NCI-H187 treated with DMSO at 0.1 percent for 48 hours (cell line): ENCODE results near the gene ABI1.

Source experiments
- DNase-seq: peaks from one replicate; lab custom pipeline; 2025; lab: John Stamatoyannopoulos, UW

Gene ABI1

DNA sequence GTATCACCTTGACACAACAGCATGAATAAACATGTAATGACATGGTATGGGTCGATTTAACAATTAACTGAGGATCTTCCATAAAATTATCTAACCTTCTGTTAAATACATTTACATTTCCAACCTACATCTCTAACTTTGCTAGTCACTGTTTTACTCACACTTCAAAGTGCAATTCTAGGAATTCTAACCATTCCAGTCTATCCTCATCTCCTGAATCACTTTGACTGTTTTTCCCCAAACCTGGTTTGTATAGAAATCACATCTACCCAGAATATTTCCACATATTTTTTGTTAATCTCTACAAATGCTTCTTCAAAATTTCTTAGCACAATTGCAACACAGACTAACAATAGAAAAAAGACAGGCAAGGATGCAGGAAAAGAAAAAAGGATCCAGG lies 6.2 kb downstream of the ABI1 start:
- DNase-seq = no peak

DNA sequence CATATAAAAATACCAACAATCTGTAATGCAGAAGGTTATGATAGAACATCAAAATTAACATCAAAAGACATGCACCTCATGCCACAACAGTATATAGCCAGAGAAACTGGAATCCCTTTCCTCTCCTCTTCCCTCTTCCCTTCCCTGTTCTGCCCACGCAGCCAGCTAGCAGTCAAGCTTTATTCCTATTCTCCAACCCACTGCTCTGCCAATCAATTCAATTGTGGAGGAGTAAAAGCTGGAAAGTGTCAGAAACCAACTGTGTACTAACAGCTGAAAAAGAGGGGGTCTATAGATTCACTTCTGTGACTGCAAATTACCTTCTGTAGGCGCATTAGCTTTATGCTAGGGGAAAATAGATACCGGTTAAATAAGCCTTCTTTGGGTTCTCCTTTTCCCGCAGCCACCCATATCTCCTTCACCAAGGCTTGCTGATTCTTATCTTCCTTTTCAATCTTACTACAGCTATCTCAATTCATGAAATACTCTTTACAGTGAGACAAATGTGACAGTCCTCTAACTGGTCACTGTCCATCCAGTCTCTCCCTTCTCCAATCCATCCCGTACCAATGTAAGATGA lies 16.3 kb downstream of the ABI1 start:
- DNase-seq = no peak

DNA sequence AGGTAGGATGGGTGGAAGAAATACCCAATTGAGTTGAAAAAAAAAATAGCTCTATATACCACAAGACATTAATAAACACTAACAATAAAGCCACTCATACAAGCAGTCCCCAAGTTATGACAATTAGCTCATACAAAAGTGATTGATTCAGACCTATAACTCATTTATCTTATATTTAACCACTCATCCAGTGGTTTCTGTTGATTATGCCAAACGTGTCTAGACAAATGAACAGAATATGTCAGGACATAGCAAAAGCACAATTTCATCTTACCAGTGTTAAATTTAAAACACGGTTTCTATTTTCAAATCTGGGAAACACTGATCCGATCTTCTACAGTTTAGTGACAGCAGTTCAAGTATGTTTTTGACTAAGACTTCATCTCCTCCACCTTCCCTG lies 17.0 kb downstream of the ABI1 start:
- no peak for DNase-seq

DNA sequence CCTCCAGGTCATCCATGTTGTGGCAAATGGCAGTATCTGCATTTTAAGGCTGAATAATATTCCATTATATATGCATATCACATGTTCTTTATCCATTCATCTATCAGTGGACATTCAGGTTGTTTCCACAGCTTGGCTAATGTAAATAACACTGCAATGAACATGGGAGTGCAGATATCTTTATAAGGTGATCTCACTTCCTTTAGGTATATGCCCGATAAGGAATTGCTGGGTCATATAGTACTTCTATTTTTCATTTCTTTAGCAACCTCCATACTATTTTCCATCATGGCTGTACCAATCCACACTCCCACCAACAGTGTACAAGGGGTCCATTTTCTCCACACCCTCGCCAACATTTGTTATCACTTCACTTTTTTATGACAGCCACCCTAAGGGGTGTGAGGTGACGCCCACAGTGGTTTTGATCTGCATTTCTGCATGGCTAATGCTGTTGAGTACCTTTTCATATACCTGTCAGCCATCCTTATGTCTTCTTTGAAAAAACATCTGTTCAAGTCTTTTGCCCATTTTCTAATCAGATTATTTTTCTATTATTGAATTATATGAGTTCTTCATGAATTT lies 18.9 kb downstream of the ABI1 start:
- no peak for DNase-seq

GRCh38 chr10:26840938-26841732 lies 19.6 kb downstream of the ABI1 start:
- DNase-seq = no peak

- peak; percentile 15 for DNase-seq
These were observed 20.7 kb downstream of the ABI1 start for GRCh38 chr10:26839966-26840627.

DNA sequence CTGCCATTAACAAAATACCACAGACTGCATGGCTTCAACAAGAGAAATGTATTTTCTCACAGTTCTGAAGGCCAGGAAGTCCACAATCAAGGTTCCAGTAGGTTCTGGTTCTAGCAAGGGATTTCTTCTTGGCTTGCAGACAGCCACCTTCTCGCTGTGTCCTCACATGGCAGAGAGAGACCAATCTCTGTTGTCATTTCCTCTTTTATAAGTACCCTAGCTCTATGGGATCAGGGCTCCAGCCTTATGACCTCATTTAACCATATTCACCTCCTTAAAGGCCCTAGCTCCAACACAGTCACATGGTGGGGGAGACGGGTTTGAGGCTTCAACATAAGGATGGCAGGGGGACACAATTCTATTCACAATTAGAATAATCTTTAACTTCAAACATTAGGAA lies 23.6 kb downstream of the ABI1 start:
- no peak for DNase-seq

GRCh38 chr10:26835025-26835424 lies 25.7 kb downstream of the ABI1 start:
- DNase-seq = no peak

- no peak for DNase-seq
These were observed 27.8 kb downstream of the ABI1 start for GRCh38 chr10:26832960-26833359.

DNA sequence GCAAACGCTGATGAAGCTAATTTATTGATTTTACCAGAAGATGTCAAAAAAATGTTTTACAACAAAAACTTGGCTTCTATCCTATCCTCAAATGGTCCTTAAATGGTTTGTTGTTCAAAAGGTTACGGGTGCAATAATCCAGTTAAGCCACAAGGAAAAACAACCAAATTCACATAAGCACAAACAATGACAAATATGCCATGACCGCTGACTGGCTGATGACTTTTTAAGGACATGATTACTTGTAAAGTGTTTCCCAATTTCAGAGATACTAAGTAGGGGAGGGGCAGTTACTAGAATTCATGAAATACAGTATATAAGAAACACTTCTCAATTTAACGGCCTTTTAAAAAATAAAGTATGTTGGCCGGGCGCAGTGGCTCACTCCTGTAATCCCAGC lies 28.8 kb downstream of the ABI1 start:
- DNase-seq = no peak

DNA sequence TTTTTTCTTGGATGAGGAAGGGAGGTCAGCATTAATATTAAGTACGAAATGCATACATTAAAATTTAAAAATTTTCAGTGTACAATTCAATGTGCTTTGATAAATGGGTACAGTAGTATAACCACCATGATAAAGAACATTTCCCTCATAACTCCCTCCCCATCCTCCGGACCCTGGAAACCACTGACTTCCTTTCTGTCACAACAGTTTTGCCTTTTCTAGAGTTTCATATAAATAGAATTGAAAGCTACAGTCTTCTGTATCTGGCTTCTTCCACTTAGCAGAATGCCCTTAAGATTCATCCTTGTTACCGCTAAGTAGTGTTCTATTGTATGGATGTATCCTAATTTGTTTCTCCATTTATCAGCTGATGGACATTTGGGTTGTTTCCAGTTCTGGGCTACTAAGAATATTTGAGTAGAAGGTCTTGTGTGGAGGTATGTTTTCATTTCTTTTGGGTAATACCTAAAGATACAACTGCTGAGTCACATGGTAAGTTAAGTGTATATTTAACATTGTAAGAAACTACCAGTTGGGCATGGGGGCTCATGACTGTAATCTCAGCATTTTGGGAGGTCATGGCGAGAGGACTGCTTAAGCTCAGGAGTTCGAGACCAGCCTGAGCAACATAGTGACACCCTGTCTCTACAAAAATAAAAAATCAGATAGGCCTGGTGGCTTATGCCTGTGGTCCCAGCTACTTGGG lies 30.8 kb downstream of the ABI1 start:
- no peak for DNase-seq

DNA sequence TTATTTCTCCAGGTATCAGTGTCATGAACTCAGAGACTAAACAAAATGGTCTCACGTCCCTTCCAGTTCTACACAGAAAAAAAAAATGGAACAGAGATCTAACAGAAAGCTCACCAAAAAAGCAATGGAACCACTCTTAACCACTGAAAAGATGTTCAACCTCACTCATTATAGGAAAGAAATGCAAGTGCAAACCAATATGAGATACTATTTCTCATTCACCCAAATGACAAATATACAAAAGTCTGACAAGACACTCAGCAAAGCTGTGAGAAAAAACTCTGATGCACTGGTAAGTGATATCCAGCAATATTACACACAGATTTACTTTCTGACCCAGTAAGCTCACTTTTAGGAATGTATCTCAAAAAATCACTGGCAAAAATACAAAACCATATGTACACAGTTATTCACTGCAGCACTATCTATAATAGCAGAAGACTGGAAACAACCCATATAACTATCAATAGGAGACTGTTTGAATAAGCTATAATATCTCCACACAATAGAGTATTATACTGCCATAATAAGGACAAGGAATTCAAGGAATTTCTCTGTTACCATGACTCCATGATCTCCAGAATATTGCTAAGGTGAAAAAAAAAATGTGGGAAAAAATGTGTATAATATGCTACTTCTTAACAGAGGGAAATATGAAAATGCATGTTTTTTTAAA lies 36.6 kb downstream of the ABI1 start:
- no peak for DNase-seq

DNA sequence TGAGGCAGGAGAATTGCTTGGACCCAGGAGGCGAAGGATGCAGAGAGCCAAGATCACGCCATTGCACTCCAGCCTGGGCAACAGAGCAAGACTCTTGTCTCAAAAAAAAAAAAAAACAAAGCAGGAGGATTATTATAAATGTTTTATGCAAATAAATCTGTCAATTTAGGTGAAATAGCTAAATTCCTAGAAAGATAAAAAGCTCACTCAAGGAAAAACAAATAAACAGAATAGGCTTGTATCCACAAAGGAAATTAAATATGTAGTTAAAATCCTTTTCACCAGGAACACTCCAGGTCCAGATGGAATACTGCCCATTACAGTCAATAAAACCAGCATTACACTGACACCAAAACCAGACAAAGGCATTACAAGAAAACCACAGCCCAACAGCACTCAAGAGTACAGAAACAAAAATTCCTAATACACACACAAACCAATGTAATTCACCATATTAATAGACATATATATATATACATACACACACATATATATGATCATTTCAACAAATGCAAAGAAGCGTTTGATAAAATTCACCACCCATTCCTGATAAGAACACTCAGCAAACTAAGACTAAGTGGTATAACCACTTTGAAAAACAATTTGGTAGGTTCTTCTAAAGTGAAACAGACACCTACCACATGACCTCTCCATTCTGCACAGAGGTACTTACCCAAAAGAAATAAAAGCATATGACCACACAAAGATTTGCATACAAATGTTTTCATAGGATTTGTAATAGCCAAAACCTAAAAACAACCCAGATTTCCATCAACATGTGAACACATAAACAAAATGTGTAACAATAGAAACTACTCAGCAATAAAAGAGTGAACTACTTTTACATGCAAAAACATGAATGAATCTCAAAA lies 38.8 kb downstream of the ABI1 start:
- DNase-seq = no peak

GRCh38 chr10:26815500-26815899 lies 45.3 kb downstream of the ABI1 start:
- DNase-seq = no peak

DNA sequence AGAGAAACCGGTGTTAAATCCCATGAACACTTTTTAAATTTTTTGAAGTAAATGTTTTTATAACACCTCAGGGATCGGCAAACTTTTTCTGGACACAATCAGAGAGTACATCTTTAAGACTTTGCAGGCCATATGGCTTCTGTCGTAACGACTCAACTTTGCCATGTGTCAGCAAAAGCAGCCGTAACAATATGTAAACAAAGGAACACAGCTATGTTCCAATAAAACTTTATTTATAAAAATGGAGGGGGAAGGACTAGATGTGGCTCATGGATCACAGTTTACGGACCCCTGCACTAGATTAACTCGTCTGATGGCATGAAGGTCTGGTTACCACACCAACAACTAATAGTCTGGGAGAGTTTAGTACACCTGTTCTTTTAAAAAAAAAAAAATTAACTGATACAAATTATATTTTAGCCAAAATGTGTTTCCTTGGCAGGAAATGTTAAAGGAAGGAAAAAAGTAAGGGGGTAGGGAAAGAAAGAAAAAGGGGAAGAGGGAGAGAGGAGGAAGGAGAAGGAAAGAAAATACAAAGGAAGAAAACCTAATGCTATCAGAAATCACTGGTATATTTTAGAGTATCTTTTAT lies 50.2 kb downstream of the ABI1 start:
- no peak for DNase-seq

DNA sequence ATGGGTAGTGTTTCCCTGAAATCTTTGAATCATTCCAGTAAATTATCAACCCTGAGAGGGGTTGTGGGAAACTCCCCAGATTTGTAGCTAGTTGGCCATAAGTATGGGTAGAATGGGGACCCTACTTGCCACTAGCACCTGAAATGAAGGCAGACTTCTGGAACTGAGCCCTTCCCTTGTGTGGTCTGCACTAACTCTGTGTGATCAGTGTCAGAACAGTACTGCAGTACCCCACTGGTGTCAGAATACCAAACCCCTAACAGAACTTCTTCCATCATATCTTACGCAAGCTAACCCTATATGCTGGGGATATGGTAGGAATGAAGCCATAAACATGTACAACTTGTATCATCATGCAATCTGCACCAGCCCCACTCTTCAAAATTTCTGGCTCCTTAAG lies 50.8 kb downstream of the ABI1 start:
- DNase-seq = no peak

GRCh38 chr10:26807532-26807931 lies 53.2 kb downstream of the ABI1 start:
- DNase-seq = no peak

DNA sequence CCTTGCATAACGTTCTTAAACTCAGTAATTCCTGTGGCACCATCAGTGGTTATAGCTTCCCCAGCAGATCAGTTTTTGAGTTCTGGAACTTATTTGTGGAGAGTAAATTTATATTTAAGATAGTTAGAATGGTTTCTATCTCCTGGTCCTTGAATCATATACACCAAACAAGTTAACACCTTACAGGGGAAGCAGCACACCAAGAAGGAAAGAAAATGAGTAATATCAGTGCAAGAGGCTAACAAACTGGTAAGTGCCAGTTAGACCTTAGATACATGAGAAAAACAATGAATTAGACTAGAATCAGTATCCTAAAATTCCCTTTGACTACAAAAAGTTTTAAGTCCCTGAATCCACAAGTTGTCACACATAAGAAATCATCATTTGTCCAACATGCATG lies 54.2 kb downstream of the ABI1 start:
- no peak for DNase-seq

DNA sequence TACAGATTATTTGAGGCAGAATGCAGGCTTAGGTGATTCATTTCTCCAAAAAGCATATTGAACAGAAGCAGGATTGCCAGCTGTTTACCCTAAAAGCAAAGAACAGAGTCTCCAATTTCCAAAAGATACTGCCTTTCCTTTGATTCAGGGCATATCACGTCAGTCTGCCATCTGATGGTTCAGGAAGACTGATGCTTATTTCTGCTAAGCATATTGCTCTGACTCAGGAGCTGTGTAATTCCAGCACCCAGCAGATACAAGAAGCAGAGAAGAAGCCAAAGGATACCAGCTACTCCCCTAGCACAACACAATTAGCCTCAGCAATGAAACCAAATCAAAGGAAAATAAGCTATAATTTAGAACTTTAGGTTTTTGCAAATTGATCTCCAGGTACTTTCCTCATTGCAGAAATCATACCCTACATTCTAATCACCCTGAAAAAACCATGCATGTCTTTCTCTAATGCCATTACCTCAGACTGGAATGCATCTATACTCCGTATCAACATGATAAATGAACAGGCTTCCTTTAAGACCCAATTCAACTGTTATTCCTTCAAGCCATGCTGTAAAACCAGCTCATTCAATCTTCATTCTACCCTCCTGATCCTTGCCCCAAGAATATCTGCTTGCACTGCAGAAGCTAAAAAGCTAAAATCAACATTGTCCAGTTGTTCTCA lies 55.1 kb downstream of the ABI1 start:
- DNase-seq = no peak
